ENCODE measurements around the gene YWHAB. TPM values are rescaled to one million over a fixed set of nuclear protein-coding genes. Genes with fewer than 3 reads are reported as not detected.

The YWHAB gene
- total RNA-seq, 1 experiment from 2014 or later, result 138 TPM

DNA sequence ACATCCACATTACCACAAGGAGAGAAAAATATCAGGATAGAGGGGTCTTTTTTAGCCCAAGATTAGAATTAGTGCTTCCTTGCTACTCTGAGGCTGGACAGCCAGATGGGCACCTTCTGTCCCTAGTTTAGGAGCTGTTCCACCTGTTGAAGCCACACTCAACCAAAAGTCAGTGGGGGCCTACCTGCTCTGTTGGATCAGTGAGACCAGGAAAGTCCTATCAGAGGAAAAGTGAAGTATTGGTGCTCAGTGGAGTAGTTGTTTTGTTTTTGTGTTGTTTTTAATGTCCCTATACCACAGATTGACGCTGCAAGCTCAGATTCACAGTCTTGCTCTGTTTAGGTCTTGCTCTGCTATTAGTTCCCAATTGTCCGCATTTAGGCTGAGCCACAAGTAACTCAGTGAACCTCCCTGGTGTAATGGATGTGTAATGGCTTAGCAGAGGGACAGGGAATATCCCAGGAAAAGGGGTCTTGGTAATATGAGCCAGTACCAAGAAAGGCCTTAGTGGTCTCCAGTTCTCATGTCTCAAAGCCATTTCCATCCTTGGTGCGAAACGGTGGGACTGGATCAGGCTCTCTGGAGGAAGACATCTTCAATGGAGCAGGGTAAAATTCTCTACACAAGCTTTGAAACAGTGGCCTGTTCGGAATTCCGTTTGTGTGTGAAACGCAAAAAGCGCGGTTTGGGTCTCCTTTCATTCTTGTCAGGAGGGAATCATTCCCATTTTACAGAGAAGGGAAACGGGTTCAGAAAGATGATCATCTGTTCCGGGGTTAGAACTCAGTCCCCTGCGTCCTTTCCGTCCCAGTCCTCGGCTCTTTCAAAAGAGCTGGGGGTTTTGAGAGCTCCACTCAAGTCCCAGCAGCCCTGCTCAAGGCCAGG is 23.7 kb downstream of the YWHAB start:
- no peak for DNase-seq (ENCODE audit: low spot score)
- in situ Hi-C loops (cut with HindIII; ENCODE audit: low sequenced_read_pairs), result no loop called here

DNA sequence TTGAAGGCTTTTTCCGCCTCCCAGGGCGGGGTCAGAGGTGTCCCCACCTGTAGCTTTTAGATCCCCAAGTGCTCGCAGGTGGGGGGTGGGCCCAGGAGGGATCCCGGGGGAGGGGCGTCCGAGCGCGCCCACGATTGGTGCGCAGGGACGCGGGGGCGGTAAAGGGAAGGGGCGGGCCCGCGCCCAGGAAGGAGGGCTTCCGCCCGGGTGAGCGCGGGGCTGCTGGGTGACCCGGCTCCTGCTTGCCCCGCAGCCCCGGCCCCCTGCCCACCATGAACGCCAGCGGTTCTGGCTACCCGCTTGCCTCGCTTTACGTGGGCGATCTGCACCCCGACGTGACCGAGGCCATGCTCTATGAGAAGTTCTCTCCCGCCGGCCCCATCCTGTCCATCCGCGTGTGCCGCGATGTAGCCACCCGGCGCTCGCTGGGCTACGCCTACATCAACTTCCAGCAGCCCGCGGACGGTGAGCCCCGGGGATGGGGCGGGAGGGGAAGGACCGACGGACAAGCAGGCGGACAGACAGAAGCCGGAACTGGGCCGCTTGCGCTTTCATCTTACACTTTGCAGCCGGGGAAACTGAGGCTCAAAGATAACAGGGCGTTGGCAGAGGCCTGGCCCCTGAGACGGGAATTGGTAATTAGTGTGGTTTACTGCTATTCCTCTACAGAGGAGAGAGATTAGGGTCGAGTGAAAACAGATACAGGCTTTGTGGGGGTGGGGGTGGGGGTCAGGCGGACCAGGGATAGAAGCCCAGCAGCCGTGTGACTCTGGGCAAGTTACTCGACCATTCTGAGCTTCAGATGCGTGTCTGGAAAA is 24.6 kb downstream of the YWHAB start, which contains the start of gene PABPC1L:
Gene PABPC1L (plus strand): TSS at position 189 of the 818 bp plus-strand sequence. CDS start 84 bp downstream, at position 273.
- DNase-seq (ENCODE audit: low spot score), result peak; percentile 19
- in situ Hi-C loops (cut with HindIII; ENCODE audit: low sequenced_read_pairs), result no loop called here

DNA sequence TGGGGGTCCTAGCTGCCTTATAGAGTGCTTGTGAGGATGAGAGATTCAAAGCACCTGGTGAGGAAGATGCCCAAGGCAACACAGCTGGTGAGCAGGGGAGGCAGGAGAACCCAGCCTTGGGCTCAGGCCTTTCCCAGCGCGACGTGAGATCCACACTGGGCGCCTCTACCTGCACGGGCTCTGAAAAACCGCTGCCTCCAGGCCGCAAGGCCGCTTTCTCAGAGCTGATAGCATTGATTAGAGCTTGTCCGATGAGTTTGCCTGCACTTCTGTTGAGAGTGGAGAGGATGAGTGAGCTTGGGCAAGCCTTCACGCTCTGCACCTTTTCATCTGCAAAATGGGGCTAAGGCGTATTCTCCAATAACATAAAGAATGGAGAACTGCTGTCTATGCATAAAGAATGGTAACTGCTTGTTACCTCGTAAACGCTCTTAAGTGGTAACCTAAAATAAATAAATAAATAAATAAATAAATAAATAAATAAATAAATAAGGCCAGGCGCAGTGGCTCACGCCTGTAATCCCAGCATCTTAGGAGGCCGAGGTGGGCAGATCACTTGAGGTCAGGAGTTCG is 25.3 kb downstream of the YWHAB start:
- no peak for DNase-seq (ENCODE audit: low spot score)
- in situ Hi-C loops (cut with HindIII; ENCODE audit: low sequenced_read_pairs), result no loop called here

DNA sequence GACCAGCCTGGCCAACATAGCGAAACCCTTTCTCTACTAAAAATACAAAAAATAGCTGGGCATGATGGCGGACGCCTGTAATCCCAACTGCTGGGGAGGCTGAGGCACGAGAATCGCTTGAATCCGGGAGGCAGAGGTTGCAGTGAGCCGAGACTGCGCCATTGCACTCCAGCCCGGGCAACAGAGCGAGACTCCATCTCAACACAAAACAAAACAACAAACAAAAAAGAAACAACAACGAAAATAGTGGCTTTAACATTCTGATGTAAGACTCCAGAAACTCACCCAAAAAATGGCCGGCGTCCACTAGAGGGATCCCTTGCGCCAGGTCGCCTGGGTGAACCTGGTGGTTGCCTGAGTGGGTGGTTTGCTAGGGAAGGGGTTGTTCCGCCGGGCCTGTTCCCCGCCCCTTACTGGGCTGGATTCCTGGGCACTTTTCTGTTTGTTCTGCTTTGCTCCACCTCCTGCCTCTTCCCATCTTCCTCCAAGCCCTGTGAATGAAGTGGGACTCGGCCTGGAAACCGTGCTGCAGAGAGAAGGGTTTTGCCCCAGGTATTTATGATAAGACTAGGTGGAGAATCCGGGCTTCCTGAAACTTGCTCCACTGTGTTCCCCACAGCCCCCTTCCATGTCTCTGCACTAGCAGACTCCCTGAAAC is 25.9 kb downstream of the YWHAB start:
- DNase-seq (ENCODE audit: low spot score), result peak; percentile 34
- in situ Hi-C loops (cut with HindIII; ENCODE audit: low sequenced_read_pairs), result no loop called here

DNA sequence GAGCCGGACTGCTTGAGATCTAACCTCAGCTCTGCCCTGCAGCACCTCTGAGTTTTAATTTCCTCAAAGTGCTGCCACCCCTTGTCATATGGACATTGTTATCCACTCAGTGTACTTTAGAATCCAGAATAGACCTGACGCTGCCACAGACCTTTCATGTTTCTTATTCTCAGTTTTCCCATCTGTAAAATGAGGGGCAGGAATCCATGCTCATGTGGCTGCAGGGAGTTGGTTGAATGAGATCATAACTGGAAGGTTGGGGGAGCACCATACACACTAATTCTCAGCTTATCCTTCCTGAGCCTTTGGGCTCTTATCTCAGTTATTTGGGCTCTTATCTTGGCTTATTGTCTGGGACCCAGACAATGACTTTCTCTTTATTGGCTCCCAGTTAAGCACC is 26.7 kb downstream of the YWHAB start:
- no peak for DNase-seq (ENCODE audit: low spot score)
- in situ Hi-C loops (cut with HindIII; ENCODE audit: low sequenced_read_pairs), result no loop called here

DNA sequence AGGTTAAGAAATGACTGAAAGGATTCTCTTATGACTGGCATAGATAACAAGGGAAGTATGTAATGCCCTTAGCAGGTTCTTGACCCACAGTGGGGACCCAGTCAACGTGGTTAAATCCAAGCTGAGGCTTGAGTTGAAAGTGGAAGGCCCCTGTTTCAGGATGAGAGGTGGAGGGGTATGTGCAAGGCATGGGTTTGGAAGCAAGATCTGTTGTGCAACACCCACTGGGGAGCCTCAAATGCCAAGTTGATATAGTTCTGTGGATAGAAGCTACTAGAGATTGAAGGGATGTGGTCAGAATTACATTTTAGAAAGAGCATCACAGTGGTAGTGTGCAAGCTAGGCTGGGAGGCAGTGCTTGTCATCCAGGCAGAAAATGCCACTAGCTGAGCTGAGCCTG is 29.4 kb downstream of the YWHAB start:
- no peak for DNase-seq (ENCODE audit: low spot score)
- in situ Hi-C loops (cut with HindIII; ENCODE audit: low sequenced_read_pairs), result no loop called here

DNA sequence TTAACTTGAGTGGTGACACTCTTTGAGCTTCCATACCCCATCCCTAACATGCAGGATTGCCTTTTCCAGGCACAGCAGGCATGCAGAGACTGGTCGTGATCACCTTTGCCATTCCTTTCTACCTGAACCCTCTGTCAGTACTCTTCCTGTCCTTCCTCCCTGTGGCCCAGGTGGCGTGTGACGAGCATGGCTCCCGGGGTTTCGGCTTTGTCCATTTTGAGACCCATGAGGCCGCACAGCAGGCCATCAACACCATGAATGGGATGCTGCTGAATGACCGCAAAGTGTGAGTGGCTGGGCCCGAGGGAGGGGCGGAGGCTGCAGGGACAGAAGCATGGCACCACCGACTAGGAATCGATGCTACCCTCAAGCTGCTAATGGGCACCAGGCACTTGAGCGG is 31.1 kb downstream of the YWHAB start:
- in situ Hi-C loops (cut with HindIII; ENCODE audit: low sequenced_read_pairs), result no loop called here
- DNase-seq (ENCODE audit: low spot score), result no peak

DNA sequence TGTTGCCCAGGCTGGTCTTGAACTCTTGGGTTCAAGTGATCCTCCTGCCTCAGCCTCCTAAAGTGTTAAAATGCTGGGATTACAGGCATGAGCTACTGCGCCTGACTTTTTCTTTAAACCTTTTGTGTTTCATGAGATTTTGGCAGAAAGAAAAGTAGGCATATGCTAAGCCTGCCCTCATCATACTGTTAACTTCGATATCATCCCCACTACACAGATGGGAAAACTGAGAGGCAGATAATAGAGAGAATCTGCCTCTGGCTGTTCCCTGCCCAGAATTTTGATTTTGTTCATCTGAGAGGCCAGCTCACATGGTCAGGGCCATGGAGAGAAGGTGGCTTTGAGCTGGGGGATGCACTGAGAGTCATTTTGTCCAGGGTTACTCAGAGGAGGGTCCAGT is 31.9 kb downstream of the YWHAB start:
- in situ Hi-C loops (cut with HindIII; ENCODE audit: low sequenced_read_pairs), result no loop called here

DNA sequence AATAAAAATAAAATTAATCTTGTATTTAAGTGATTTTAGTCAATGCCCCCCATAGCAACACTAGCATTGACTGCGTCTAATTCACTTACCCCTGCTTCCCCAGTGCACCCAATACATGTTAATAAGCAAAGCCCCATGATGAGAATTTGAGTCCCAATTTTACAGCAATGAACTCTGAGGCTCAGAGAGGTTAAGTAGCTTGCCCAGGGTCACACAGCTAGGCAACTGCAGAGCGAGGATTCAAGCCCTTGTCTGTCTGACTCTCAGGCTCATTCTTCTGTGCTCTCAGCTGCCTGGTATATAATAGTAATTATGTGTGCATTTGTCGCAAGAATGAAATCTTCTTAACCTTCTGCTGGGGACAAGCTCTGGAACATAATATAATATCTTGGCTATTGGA is 32.8 kb downstream of the YWHAB start:
- DNase-seq (ENCODE audit: low spot score), result no peak
- in situ Hi-C loops (cut with HindIII; ENCODE audit: low sequenced_read_pairs), result no loop called here

More for the DNA sequence above, 31.9 kb downstream of the YWHAB start:
- DNase-seq (ENCODE audit: low spot score), result no peak

DNA sequence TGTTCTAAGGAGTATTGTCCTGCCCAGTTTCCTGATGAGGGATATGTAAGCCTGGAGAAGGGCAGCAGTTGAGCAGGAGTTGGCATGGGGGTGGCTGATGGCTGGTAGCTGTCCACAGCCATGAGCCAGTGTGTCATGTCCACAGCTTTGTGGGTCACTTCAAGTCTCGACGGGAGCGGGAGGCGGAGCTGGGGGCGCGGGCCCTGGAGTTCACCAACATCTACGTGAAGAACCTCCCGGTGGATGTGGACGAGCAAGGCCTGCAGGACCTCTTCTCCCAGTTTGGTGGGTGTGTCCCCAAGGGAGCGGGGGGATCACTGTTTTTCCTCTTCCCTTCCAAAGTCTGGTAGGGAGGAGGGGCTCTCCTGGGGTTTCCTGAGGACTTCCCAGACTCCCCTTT is 33.3 kb downstream of the YWHAB start:
- no peak for DNase-seq (ENCODE audit: low spot score)

DNA sequence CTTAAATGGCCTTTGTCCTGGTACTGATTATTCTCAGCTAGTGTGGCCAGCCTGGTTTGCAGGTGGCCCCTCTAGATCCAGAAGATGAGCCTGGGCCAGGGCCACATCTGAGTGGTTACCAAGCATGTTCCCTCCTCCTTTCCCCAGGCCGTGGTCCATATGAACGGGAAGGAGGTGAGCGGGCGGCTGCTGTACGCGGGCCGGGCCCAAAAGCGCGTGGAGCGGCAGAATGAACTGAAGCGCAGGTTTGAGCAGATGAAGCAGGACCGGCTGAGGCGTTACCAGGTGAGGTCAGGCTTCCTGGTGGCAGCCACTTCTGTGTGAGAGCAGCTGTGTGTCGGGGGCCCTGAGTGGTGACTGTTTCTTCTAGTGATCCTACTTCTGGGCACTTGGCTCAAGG is 35.9 kb downstream of the YWHAB start:
- in situ Hi-C loops (cut with HindIII; ENCODE audit: low sequenced_read_pairs), result no loop called here
- DNase-seq (ENCODE audit: low spot score), result no peak

More for the DNA sequence above, 33.3 kb downstream of the YWHAB start:
- in situ Hi-C loops (cut with HindIII; ENCODE audit: low sequenced_read_pairs), result no loop called here

DNA sequence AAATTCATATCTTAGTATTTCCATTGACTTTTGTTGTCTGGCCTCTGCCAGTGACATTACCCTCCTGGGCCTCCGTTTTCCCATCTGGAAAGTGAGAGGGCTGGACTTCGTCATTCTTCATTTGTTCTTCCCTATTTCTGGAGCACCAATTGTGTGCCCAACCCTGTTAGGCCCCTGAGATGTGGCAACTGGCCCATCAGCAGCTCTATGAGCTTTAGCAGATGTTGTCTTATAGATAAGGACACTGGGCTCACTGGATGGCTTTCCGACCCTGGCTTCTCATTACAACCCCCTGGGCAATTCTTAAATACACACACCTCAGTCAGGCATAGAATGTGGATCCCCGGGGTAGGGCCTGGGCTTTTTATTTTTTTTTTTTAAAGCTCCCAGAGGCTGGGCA is 39.0 kb downstream of the YWHAB start:
- in situ Hi-C loops (cut with HindIII; ENCODE audit: low sequenced_read_pairs), result no loop called here
- no peak for DNase-seq (ENCODE audit: low spot score)

DNA sequence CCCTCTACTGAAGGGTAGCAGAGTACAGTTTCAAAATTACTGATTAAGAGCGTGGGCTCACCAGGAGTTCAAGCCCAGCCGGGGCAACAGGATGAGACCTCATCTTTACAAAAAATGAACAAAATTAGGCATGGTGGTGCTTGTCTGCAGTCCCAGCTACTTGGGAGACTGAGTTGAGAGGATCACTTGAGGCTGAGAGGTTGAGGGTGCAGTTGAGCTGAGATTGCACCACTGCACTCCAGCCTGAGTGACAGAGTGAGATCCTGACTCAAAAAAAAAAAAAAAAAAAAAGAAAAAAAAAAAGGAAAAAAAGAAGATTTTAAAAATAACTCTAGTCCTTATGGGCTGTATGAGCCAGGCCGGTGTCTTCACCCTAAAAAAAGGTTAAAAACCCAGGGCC is 43.1 kb downstream of the YWHAB start:
- DNase-seq (ENCODE audit: low spot score), result no peak
- in situ Hi-C loops (cut with HindIII; ENCODE audit: low sequenced_read_pairs), result no loop called here

DNA sequence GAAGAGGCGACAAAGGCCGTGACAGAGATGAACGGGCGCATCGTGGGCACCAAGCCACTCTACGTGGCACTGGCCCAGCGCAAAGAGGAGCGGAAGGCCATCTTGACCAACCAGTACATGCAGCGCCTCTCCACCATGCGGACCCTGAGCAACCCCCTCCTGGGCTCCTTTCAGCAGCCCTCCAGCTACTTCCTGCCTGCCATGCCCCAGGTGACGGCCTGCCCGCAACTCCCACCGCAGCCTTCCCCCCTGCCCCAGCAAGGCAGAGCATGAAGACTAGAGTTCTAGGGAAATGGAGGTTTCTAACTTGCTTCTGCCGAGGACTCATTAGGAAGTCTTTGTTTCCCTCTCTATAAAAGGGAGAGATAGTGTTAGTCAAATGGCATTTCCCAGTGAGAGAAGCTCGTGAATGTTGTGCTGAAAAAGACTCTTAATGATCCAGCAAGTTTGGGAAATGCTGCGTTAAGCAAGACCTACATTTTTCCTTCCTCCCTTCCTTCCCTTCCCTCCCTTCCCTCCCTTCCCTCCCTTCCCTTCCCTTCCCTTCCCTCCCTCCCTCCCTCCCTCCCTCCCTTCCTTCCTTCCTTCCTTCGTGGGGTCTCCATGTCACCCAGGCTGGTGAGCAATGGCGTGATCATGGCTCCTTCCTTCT is 45.1 kb downstream of the YWHAB start:
- in situ Hi-C loops (cut with HindIII; ENCODE audit: low sequenced_read_pairs), result no loop called here
- no peak for DNase-seq (ENCODE audit: low spot score)

DNA sequence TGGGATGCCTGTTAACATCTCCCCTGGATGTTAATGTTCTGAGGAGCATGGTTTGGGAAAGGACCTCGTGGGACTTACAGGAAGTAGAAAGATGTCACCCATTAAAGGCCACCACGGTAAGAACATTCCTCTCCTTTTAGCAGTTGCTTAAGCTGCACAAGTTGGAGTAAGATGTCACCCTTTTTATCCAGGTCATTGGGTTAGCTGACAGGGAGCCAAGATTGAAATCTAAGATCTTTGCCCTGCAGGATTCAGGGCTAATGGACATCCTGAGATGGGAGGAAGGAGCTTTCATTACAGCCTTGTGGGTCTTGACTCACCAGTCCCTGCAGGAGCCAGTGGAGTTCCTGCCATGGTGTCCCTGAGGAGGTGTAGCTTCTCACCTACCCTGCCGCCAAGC is 46.4 kb downstream of the YWHAB start:
- in situ Hi-C loops (cut with HindIII; ENCODE audit: low sequenced_read_pairs), result no loop called here
- no peak for DNase-seq (ENCODE audit: low spot score)

DNA sequence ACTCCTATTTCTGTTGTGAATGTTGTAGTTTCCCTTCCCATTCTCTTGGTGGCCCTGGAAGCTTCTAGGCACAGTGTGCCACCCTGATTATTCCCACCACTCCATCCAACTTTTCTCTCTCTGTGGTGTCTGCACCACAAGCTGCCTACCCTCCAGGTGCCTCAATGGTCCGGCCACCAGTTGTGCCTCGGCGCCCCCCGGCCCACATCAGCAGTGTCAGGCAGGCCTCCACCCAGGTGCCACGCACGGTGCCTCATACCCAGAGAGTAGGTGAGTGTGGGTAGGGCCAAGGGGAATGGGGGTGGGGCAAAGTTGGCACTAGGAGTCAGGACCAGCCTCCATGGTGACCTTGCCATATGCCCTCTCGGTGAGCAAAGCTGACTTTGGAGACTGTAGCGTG is 47.4 kb downstream of the YWHAB start:
- DNase-seq (ENCODE audit: low spot score), result no peak
- in situ Hi-C loops (cut with HindIII; ENCODE audit: low sequenced_read_pairs), result no loop called here

DNA sequence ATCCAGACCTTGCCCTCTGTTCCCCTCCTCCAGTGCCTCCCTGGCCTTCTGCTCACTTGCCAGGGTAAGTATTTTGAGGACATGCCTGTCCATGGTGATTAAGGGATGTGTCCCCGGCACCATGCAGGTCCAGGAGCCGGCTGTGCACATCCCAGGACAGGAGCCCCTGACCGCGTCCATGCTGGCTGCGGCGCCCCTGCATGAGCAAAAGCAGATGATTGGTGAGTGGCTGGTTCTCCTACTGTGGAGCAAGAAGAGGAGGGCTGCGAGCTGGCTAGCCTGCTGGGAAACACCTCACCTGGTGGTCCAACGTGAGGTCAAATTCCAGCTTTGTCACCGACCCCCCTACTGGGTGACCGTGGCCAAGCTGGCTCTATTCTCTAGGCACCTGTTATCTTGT is 51.0 kb downstream of the YWHAB start:
- in situ Hi-C loops (cut with HindIII; ENCODE audit: low sequenced_read_pairs), result no loop called here

DNA sequence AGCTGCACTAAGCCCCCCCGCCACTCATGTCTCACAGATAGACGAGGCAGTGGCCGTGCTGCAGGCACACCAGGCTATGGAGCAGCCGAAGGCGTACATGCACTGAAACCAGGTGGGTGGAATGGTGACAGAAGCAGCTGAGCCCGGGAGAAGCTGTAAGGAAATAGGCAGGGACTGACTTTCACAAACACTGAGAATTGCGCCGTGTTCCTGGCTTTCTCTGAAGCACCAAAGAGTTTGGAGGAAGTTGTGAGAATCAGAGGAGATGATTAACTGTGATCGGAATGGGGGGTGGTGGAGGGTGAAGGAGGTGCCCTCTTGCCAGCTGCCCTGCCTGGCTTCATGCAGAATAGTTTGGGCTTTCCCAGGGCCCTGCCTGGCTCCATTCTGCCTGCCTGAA is 53.1 kb downstream of the YWHAB start:
- in situ Hi-C loops (cut with HindIII; ENCODE audit: low sequenced_read_pairs), result no loop called here
- DNase-seq (ENCODE audit: low spot score), result no peak

More for the DNA sequence above, 51.0 kb downstream of the YWHAB start:
- DNase-seq (ENCODE audit: low spot score), result no peak

DNA sequence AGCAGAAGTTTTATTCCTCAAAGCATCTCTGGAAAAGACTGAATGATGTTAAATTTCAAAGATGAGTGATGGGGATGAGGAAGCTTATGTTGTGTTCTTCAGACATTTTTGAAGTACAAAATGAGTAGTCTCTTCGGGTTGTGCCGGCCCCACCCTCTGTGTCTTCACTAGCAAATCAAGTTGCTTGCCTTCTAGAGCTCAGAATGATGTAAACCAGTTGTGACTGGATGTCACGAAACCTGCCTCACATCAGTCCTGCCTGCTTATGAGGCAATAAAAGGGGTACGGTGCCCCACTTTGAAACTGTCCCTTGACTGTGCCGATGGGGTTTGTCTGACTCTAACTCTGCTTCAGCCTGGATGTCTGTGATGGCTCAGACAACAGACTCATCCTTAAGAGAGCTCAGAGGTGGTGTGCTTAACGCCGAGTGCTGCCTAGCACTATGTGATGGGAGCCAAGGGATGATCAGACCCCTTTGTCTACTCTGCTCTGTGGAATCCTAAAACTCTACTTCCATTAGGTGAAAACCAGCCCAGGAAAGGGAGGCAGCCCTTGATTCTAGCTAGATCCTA is 55.7 kb downstream of the YWHAB start:
- in situ Hi-C loops (cut with HindIII; ENCODE audit: low sequenced_read_pairs), result no loop called here
- DNase-seq (ENCODE audit: low spot score), result no peak
